Amniotic epithelial cell (primary cell): ENCODE measurements around the gene SHISA6.

Source experiments
- DNase-seq: peaks from one replicate; pipeline ENCODE4 v3.0.0-alpha.2; 2010; ENCODE audit warnings: low read depth

Gene SHISA6

DNA sequence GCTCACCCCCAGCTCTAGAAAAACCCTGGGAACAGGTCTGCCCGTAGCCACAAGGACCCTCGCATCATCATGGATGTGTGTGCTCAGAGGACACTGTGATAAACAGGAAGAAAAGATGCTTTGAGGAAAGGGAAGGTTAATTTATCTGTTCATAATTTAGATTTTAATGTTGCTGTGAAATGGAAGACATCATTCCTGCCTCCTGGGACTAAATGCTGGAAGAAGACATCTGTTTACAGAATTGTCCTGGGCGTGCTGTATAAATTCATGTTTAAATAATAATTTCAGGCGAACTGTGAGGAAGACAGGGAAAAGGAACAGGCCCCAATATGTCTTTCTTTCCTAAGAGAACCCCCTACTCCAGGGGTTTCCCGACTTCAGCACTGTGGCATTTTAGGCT lies 112.6 kb downstream of the SHISA6 start:
- DNase-seq = no peak

DNA sequence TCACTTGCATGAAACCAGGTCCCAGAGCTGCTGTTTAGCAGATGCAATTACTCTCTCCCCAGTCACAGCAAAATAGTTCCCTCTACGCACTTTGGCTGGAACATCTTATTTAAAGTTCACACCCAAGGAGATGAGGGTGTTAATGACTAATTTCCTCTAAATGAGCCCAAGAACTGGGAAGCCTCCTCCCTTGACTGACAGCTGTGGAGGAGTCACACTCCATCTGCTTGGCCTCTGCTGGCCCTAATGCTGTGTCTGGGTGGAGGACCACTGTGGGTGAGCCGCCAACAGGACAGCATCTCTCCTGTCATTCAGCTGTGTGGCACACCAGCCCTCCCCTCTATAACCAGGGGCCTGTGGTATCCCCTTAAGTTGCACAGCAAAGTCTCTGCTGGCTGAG lies 115.4 kb downstream of the SHISA6 start:
- no peak for DNase-seq

DNA sequence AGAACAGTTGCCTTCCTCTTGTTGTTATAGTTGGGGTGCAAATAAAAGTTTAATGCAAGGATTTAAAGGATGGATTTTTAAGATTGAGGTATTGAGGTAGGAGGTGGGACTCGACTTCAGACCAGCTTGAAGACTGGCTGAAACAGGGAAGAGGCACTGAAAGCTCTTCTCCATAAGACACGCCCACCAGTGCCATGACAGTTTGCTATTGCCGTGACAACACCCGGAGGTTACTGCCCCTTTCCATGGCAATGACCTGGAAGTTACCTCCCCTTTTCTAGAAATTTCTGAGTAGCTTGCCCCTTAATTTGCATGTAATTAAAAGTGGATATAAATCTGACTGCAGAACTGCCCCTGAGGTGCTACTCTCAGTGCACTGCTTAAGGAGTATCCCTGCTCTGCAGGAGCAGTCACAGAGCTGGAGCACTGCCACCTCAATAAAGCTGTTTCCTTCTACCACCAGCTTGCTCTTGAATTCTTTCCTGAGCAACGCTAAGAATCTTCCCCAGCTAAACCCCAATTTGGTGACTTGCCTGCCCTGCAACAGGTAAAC lies 122.6 kb downstream of the SHISA6 start:
- no peak for DNase-seq

DNA sequence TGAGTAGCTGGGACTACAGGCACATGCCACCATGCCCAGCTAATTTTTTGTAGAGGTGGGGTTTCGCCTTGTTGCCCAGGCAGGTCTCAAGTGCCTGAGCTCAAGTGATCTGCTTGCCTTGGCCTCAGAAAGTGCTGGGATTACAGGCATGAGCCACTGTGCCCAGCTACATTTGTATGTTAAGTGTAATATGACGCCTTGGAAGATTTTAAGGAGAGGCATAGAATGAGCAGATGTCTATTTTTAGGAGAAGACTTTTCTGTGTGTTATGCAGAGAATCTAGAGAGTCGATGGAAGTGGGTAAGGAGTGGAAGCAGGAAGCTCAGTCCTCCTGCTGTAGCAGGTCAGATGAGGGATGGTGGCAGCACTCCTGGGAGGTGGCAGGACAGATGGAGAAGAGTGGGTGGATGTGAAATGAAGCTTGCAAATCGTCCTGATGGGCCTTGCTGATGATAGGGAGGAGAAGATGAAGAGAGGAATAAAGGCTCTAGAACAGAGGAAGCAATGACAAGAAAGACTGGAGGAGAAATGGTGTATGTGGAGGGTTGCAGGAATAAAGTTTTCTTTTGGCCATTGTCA lies 125.3 kb downstream of the SHISA6 start:
- DNase-seq = no peak

DNA sequence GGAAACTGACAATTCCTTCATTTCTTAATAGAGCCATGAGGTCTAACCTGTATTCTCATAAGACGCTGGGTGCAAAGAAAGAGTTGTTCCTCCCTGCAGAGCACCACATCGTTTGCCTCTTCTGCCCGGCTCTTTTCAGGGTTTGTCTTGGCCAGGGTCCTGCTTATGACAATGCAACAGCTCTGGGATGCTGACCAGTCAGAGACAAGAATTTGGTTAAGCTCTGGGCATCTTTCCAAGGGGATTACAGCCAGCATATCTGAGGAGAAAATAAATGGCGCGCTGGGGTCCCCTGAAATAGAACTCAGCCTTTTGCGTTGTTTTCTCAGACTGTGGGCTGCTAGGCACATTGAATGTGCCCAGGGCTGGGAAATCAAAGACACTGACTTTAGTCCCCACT lies 128.6 kb downstream of the SHISA6 start:
- no peak for DNase-seq

DNA sequence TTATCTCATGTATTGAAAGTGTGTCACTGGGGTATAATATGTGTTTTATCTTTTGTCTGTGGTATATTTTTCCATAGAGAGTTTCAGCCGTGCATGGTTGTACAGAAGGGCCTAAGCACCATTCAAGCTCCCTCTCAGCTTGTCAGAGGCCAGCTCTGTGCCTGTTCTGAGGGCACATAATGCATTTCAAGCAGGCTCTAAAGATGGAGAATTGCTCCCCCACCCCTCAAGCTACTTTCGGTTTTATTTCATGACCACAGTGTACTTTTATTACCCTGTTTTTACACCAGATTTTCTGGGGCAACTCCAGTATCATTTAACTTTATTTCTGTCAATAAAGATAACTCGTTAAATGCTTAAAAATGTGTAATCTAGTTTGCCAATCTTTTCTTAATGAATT lies 131.7 kb downstream of the SHISA6 start:
- no peak for DNase-seq

DNA sequence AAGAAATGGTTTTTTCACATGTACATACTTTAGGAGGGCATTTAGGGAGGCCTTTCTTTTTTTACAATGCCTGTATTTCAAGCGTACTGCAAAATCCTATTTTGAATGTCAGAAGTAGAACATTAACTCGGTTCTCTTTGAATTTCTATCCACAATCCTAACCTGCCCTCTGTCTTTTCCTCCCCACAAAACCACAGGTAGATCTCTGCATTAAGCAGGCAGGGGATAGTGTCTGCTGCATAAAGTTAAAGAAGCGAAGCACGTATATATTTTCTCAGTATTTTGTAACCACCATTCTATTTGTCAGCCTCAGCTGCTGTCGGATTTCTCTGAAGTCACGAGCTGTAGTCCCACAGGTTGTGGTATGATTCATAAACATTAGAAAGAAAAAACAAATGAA lies 137.5 kb downstream of the SHISA6 start:
- DNase-seq = no peak

DNA sequence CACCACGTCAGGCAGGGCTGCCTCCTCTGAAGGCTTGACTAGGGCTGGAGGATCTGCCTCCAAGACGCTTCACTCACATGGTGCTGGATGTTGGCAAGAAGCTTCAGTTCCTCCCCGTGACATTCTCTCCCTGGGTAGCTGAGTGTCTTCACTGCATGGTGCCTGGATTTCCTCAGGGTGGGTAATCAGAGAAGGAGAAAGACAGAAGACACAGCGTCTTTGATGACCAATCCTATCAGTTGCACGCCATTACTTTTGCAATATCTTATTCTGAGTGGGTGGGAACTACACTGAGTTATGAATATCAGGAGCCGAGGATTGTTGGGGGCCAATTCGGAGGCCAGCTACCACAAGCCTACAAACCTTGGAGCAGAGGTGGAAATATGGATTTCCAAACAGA lies 139.7 kb downstream of the SHISA6 start:
- no peak for DNase-seq

DNA sequence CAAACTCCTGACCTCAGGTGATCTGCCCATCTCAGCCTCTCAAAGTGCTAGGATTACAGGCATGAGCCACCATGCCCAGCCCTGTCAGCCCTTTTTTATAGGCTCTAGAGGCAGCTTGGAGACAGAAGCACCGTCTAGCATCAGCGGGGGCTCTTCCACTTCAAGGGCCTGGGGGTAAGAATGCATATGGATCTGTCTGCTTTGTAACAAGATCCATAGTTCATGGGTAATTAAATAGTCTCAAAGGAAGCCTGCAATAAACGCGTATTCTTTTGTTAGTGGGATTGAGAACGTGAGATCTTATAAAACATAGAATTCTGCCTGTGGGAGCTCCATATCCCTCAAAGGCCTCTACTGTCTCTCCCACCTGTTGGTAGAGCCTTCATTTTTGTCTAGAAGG lies 142.1 kb downstream of the SHISA6 start:
- DNase-seq = no peak

DNA sequence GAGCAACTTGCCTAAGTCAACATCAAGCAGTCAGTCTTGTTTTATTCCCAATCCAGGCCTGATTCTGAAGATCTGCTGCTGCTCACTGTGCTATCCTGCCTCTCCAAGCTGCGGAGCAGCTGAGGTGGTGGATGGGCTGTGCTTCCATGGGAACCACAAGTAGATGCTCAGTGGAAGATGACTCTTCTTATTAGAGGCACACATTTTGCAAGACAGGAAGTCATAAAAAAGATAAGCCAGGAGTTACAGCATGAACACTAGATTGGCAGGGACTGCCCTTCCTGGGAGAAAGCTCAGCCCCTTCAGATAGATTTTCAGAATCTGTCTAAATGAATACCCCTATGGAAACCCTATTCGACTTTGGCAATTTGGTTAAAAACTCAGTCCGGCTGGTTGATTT lies 143.1 kb downstream of the SHISA6 start:
- DNase-seq = no peak

DNA sequence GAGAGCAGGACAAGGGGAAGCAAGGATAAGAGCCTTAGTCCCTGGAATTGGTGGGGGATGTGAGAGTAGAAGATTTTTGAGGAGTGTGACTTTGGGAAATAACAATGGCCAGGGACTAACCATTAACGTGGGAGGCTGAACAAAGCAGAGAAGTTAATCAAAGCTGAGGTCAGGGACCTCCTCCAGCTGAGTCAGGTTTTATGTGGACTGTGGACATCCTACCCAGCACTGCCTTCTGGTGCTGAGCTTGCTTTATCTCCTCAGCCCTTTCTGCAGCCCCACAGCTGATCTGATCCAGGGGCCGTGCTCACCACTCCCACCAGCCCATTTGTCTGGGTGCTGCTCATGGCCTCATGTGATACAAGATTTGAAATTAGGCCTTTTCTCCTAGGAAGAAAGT lies 146.6 kb downstream of the SHISA6 start:
- DNase-seq = no peak

DNA sequence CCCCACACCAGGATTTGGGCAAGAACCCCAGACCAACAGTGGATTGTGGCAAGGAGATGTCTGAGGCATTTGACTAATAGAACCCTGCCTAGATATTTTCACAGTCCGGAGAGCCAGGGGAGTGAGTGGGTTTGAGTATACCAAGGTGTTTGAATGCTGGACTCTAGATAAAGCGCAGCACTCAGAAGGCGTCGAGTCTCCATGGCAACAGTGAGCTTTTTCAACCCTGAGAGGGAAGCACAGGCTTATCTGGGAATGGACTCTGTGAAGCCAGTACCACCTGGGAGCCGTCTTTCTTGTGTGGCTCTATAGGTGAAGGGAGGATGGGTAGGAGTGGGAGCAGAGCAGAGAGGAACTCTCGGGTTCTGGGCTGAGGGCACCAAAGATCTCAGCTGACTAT lies 147.0 kb downstream of the SHISA6 start:
- no peak for DNase-seq

DNA sequence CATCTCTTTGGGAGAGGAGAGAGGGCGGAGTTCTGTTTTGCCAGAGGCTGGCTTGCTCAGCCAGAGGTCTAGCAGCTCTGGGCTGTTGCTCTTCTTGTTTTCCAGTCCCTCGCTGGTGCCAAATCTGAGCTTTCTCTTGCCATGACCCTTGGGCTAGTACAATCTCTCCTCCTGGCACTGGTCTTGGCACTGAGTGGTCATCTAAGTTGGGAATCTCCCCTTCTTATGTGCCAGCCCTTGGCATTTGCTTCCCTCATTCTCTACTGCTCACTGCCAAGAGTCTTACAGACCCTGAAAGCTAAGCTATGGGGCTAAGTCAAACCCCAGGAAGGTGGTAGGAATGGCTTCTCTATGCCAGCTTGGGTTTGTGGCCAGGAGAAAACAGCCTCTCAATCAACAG lies 148.6 kb downstream of the SHISA6 start:
- DNase-seq = no peak

DNA sequence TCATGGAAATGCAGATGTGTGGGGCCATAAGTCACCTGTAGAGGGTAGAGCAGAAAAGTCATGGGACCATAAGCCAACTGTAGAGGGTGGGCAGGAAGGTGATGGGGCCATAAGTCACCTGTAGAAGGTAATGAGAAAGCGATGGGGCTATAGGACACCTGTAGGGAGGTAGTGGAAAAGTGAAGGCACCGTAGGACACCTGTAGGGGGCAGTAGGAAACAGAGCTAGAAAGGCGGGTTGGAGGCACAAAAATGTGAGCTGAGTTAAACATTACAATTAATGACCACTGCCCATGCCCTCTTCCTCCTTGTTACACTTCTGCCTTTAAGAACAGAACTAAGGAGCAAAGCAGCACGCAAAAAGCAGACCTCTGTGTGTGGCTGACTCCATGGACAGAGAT lies 150.1 kb downstream of the SHISA6 start:
- DNase-seq = no peak

DNA sequence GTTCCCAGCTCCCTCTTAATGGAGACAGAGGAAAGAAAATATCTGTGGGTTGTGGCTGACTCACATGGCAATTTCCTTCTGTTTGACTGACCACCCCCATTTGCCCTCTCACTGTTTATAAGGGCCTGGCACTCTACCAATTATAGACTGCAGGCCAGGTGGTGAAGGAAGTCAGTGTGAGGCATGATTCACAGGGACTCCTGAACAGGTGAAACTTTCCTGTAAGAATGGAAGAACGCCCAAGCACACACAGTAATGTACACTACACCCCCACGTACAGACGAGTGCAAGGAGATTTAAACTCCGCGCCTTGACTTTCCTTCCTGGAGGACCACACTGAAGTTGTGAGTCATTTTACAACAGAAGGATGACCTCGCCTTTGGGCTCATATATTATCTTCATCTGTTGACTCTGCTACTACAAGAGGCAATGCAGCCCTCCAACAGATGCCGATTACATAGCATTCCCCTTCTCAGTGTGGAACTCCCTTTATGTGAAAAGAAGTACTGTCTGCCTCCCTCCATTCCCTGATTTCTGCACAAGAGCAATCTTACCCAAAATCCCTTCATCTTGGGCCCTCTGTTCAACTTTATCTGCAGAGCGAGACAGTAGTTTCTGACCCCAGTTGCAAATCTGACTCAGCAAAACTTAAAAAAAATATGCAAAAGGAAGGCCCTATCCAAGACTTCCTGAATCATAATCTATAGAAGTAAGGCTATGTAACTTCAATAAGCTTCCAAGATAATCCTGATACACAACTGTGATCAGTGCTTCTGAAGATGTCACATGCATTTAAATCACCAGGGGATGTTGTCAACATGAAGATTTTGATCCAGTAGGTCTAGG lies 163.6 kb downstream of the SHISA6 start:
- DNase-seq = no peak

DNA sequence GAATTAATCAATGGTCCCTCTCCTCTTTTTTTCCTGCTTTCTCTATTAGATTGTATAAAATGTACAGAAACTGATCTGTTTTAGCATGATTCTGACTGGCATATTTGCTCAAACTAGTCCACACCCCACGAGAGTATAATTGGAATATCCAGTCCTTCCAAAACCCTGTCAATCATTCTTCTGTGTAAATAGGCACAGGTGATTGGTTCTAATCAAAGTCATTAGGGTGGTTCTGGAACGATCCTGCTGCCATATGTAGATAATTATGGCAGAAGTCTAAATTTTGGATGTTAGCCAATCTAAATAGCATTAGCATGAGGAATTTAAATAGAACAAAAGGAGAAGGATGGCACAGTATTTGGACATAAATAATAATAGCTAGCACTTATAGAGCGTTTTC lies 165.7 kb downstream of the SHISA6 start:
- DNase-seq = no peak

DNA sequence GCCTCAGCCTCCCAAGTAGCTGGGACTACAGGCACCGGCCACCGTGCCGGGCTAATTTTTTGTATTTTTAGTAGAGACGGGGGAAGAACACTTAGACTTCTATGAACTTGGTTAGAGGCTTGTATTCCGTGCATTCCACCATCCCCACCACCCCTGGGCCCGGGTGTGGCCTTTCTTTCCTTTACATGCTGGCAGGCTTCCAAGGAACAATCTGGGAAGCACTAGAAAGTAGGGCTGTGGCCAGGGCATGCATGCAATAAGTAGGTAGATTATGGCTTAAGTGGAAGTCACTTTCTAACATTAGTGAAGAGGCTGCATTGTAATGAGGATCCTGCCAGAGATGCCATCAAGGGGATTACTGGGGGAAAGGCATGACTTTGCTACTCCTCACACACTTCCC lies 171.6 kb downstream of the SHISA6 start:
- DNase-seq = no peak

DNA sequence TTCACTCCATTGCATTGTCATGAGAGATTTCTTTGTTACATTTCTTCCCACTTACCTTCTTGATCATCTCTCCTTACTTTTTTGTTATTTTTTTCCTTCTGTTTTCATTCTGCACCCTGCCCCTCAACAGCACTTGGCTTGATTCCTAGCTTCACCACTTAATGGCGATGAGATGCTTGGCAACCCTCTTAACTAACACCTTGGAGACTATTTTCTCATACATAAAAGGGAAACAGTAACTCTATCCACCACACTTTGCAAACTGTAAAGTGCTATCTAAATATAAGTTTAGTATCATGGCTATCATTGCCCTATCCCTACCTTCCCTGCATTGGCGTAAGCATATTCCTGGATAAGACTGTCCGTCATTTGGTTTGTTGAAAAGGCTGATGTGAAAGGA lies 177.3 kb downstream of the SHISA6 start:
- DNase-seq = no peak

DNA sequence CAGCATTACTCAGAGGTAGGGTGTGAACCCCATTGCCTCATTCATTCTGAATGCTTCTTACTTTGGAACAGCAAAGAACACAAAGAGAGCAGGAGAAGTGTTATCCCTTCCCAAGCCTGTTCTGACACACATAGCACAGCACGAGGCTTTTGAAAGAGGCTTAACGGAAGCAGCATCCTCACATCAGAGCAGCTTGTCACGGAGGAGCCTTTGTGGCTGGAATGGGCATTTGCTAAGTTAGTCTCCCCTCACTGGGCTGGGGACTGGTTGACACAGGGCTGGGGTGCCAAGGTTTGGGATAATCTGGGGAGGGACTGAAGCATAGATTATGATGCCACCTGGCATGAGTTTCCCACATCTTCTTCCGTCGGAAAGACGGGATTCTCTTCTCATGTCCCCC lies 189.7 kb downstream of the SHISA6 start:
- no peak for DNase-seq

DNA sequence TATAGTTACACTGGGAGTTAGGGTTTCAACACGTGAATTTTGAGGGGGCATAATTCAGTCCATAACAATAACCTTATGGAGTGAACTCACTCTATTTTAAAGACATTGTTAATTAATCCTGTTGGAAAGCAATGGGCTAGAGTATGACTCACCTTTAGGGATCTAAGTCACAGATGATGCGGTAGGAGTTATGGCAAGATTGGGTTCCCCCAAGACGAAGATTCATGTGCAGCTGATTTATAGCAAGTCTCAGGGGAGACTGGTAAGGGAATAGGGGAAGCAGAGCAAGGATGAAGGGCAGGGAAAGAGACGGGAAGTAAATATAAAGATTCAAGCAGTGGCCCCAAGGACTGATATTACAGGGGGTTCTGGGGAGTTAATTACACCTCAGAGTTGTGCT lies 197.7 kb downstream of the SHISA6 start:
- DNase-seq = no peak

DNA sequence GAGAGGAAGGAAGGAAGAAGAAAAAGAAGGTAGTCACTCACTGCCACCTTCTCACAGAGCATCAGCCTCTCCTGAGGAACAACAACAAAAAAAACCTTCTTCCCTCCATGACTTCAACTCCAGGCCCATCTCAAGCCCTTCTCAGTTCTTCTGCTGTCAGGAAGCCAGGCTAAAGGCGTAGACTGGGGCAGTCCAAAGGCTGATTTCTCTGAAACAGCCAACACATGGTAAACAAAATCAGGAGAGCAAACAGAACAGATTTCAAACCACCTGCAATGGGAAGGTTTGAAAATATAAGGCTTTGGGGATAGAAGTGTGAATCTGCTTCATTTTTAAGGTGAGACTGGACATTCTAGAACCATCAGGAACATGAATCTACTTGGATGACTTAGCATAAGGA lies 200.0 kb downstream of the SHISA6 start:
- DNase-seq = no peak

DNA sequence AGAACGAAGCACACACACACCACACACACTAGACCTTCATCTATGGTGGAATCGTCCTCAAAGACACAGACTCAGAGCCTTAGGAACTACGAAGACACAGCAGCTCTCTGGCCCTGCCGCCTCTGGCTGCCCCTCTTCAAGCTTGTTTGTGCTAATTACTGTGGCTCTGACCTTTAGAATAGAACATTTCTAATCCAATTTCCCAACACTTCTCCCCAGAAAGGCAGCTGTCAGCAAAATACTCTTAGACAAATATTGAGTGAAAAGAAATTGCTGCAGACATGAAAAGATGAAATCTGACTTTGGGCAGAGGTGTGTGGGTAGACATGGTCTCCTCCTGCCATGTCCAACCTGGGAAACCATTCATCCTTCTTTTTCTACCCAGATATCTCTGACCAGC lies 205.3 kb downstream of the SHISA6 start:
- no peak for DNase-seq

DNA sequence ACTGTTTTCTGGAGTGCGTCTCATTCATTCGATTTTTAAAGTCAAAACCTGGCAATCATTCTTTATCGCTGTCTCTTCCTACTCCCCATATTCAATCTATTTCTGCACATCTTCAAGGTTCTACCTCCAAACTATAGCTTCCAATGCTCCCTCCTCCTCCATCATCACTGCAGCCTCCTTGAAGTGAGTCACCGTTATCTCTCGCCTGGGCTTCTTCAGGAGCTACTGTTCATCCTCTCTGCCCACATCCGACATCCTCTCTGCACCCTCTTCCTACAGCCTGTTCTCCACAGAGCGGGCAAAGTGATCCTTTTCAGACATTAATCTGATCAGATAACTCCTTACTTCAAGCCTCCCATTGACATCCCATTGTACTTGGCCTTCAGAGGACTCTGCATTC lies 213.1 kb downstream of the SHISA6 start:
- no peak for DNase-seq

DNA sequence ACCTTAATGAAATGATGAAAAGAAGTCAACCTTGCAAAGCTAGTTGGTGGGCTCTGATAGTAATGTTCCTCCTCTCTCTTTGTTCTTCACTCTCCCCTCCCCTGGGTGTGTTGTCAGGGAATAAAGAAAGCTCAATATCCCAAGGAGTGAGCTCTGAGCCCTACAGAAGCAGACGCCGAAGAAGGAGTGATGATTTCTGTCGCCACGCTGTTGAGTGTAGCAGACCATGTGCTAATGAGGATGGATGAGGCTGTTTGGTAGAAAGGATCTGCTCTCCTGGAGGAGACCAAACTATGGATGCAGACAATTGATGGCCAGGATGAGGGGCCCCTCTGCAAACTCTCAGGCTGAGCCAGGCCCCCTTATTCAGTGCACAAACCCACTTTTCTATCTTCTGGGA lies 217.3 kb downstream of the SHISA6 start:
- DNase-seq = no peak
